VCaP (cell line): Measurements from ENCODE around the gene CACNA2D4.

ENCODE experiments used
- H3K27ac ChIP-seq: fragments of 450-650 bp; 2 replicates; pipeline ENCODE4 v1.5.1; 2017
- TF ChIP-seq, protein P1 (sequence below): fragments of 450-650 bp; conservative IDR thresholded peaks from 2 replicates; pipeline ENCODE4 v1.5.1; 2017; ENCODE audit warnings: mild to moderate bottlenecking, moderate library complexity

CACNA2D4 gene

GRCh38 chr12:1927051-1927680 lies 8.7 kb upstream of the CACNA2D4 start:
- TF ChIP-seq, protein P1, sequence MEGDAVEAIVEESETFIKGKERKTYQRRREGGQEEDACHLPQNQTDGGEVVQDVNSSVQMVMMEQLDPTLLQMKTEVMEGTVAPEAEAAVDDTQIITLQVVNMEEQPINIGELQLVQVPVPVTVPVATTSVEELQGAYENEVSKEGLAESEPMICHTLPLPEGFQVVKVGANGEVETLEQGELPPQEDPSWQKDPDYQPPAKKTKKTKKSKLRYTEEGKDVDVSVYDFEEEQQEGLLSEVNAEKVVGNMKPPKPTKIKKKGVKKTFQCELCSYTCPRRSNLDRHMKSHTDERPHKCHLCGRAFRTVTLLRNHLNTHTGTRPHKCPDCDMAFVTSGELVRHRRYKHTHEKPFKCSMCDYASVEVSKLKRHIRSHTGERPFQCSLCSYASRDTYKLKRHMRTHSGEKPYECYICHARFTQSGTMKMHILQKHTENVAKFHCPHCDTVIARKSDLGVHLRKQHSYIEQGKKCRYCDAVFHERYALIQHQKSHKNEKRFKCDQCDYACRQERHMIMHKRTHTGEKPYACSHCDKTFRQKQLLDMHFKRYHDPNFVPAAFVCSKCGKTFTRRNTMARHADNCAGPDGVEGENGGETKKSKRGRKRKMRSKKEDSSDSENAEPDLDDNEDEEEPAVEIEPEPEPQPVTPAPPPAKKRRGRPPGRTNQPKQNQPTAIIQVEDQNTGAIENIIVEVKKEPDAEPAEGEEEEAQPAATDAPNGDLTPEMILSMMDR: no peak
- H3K27ac ChIP-seq: no peak overlapping the region

GRCh38 chr12:1926251-1926657 lies 7.8 kb upstream of the CACNA2D4 start:
- TF ChIP-seq, protein P1: no peak

GRCh38 chr12:1925684-1926006 lies 7.2 kb upstream of the CACNA2D4 start:
- TF ChIP-seq, protein P1: no peak
- H3K27ac ChIP-seq: peak overlapping the region; percentile 64

More at GRCh38 chr12:1926251-1926657, 7.8 kb upstream of the CACNA2D4 start:
- H3K27ac ChIP-seq: no peak overlapping the region; the same call in 1 of the 2 replicates

DNA sequence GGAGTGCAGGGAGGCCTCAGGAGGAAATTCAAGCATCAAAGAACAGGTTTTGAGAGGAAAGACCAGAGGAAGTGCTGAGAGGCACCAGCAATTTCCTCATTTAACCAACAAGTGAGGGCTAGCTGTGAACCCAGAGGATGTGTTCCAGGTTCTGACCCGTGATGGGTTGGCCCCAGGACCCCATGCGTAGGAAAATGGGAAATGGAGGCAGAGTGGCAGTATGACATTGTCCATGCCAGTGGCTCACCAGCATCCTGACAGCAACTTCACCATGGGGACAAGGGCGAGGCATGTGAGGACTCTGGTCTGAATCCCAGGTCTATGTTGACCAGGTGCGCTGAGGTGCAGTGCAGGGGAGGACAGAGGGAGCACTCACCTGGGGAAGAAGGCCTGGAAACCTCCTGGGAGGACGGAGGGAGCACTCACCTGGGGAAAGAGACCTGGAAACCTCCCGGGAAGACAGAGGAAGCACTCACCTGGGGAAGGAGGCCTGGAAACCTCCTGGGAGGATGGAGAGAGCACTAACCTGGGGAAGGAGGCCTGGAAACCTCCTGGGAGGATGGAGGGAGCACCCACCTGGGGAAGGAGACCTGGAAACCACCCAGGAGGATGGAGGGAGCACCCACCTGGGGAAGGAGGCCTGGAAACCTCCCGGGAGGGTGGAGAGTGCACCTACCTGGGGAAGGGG lies 6.7 kb upstream of the CACNA2D4 start:
- TF ChIP-seq, protein P1: no peak
- peak overlapping the region; percentile 64 for H3K27ac ChIP-seq

DNA sequence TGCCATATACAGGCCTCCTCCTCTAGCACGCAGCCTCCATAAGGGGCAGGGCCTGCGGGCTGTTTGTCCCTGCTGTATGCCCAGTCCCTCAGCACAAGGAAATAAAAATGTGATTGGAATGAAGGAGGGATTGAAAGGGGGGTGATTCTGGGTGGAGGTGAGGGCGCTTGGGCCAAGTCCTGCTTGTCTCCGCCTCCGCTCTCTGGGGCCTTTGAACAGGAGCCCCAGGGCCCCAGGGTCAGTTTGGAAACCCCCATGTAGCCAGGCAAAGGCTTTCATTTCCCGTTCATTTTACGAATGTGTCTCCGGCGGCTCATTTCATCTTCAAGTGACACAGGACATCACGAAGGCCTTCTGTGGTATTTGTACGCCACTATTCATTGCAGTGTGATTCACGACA lies 4.5 kb upstream of the CACNA2D4 start:
- H3K27ac ChIP-seq: no peak overlapping the region
- TF ChIP-seq, protein P1: no peak

GRCh38 chr12:1922075-1922709 lies 3.7 kb upstream of the CACNA2D4 start:
- H3K27ac ChIP-seq: no peak overlapping the region

GRCh38 chr12:1920971-1921370 lies 2.5 kb upstream of the CACNA2D4 start:
- no peak overlapping the region for H3K27ac ChIP-seq
- TF ChIP-seq, protein P1: no peak

More at GRCh38 chr12:1922075-1922709, 3.7 kb upstream of the CACNA2D4 start:
- TF ChIP-seq, protein P1: no peak
